Measurements from ENCODE around the gene GNPDA2.

DNA sequence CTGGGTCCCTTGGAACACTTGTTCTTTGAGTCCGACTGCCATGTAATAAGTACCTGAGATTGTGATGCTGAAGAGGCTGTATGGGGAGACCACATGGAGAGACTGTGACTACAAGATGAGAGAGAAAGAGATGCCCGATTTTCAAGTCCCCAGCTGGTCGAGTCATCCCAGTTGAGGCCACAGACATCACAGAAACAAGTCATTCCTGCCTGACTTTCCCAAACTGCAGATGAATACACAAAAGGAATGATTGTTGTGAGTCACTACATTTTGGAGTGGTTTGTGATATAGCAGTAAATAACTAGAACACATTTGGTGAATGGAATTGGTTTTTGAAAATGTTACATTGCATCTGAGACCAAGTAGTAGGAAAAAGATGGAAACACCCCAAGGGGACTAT is 66.0 kb downstream of the GNPDA2 start:
- TF ChIP-seq CTCF (IDR thresholded peaks at IDR 0.05; ENCODE audit: low read length) (no peak), EZH2 (IDR thresholded peaks at IDR 0.05; ENCODE audit: borderline replicate concordance, low read length) (no peak)
